ENCODE results near the gene TRIM46. TPM values are rescaled to one million over a fixed set of nuclear protein-coding genes. Genes with fewer than 3 reads are reported as not detected.
"Not testable (repeated sequence)": the region's sequence is repeated elsewhere in the genome, so short reads cannot be mapped to it uniquely, and the experiment has no call there.

TRIM46 gene
- total RNA-seq, 4 donors from 2014 or later, result 0.35 to 1.9 (median 0.40) TPM; not detected in 1

- 1% methylated on average over 8 of the region's 64 CpGs; no CpG with 5 or more reads in 1 of the 2 donors for WGBS, 2 donors (ENCODE audit: low coverage in 1 of 2)
Measured at GRCh38 chr1:155208541-155209311, 35.1 kb downstream of the TRIM46 start, which contains the start of gene MTX1. Gene MTX1 (plus strand): TSS chr1:155208695. CDS start chr1:155208805, 110 bp downstream.

DNA sequence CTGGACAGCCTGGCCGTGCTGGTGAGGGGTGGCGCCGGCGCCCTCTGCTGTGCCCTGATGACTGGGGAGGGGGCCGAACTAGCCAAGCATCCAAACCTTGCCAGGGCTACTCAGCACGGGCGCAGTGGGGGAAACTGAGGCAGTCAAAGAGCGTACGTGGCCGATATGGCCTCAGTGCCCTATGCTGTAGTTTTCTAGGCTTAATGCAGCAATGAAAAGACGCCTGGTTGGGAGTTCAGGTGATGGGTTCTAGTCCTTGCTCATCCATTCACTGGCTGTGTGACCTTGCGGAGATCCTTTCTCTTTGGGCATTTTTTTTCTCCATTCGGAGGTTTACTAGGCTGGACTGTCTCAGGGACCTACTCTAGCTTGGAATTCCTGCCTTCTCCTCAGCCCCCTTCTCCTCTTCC, 35.7 kb downstream of the TRIM46 start:
- WGBS, 2 donors (ENCODE audit: low coverage in 1 of 2), result 0 to 12% methylated on average over 1 to 6 of the region's 13 CpGs
- Histone ChIP-seq H3K36me3 (peaks cover 0 to 29% of the 10 kb centered on the region in 2 donors), H3K27ac (peak overlapping the region; percentile 92 to 100 (median 98)), H3K9me3 (no peaks in the 10 kb centered on the region), H3K27me3 (no peaks in the 10 kb centered on the region), H3K4me3 (peak overlapping the region; percentile 83 to 96), H3K4me1 (peaks cover 0 to 60% (median 25%) of the 10 kb centered on the region in 3 donors)
- no peak for TF ChIP-seq EP300 (IDR thresholded peaks at IDR 0.05)
- TF ChIP-seq POLR2A (IDR thresholded peaks at IDR 0.05), result no peak
- TF ChIP-seq, protein P1, sequence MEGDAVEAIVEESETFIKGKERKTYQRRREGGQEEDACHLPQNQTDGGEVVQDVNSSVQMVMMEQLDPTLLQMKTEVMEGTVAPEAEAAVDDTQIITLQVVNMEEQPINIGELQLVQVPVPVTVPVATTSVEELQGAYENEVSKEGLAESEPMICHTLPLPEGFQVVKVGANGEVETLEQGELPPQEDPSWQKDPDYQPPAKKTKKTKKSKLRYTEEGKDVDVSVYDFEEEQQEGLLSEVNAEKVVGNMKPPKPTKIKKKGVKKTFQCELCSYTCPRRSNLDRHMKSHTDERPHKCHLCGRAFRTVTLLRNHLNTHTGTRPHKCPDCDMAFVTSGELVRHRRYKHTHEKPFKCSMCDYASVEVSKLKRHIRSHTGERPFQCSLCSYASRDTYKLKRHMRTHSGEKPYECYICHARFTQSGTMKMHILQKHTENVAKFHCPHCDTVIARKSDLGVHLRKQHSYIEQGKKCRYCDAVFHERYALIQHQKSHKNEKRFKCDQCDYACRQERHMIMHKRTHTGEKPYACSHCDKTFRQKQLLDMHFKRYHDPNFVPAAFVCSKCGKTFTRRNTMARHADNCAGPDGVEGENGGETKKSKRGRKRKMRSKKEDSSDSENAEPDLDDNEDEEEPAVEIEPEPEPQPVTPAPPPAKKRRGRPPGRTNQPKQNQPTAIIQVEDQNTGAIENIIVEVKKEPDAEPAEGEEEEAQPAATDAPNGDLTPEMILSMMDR (IDR thresholded peaks at IDR 0.05), result no peak
- no peak for TF ChIP-seq POLR2AphosphoS5 (IDR thresholded peaks at IDR 0.05)
- no peak for ATAC-seq

More at GRCh38 chr1:155208541-155209311, 35.1 kb downstream of the TRIM46 start, which contains the start of gene MTX1:
- peak; percentile 74 for TF ChIP-seq POLR2AphosphoS5 (IDR thresholded peaks at IDR 0.05)
- TF ChIP-seq EP300 (IDR thresholded peaks at IDR 0.05), result no peak
- TF ChIP-seq POLR2A (IDR thresholded peaks at IDR 0.05), result peak; percentile 68 to 81
- TF ChIP-seq, protein P1 (IDR thresholded peaks at IDR 0.05), result peak in 1 of 4 experiments; percentile 4
- ATAC-seq, result peak; percentile 90
- Histone ChIP-seq H3K4me1 (peaks cover 0 to 60% (median 25%) of the 10 kb centered on the region in 3 donors), H3K27me3 (no peaks in the 10 kb centered on the region), H3K9me3 (no peaks in the 10 kb centered on the region), H3K27ac (peak within 1 kb of the TSS; percentile 92 to 100 (median 98)), H3K36me3 (peaks cover 0 to 29% of the 10 kb centered on the region in 2 donors), H3K4me3 (peak within 1 kb of the TSS; percentile 83 to 96)

DNA sequence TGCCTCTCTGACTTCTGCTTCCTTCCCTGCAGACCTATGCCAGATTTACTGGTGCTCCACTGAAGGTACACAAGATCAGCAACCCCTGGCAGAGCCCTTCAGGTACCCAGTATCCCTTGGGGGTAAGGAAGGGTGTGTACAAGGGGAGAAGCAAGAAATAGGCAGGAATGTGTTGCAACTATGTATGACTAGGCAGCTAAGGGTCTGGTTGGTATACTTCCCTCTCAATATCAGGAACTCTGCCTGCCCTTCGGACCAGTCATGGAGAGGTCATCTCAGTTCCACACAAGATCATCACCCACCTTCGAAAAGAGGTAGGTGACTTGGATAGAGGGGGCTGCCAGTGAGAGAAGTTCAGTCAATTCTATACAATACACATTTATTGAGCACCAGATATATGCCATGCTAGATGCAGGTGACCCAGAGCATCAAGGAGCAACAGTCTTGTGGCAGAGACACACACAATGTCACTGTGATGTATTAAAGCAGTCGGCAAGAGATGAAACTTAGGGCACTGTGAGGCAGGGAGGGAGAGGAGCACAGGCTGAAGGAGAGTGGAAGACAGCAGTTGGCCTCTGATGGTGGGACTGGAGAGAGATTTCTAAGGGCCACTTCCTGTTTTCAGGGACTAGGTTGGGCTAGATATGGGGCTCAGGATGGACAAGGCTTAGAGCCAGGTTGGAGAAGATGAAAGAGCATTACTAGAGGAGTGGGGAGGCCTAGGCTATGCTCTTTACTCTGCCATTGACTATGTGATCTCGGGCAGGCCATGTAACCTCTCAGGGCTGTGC, 36.9 kb downstream of the TRIM46 start:
- no peaks in the 10 kb centered on the region for H3K9me3 ChIP-seq
- H3K4me1 ChIP-seq, result peaks cover 0 to 53% (median 25%) of the 10 kb centered on the region in 3 donors
- peaks cover 0 to 32% of the 10 kb centered on the region in 2 donors for H3K36me3 ChIP-seq
- ATAC-seq, result no peak
- no peak overlapping the region for H3K4me3 ChIP-seq
- no peaks in the 10 kb centered on the region for H3K27me3 ChIP-seq
- H3K27ac ChIP-seq, result peak overlapping the region in 2 of 4 donors; percentile 54 to 99
- TF ChIP-seq, protein P1 (IDR thresholded peaks at IDR 0.05), result no peak
- TF ChIP-seq POLR2A (IDR thresholded peaks at IDR 0.05), result no peak
- no peak for TF ChIP-seq POLR2AphosphoS5 (IDR thresholded peaks at IDR 0.05)
- TF ChIP-seq EP300 (IDR thresholded peaks at IDR 0.05), result no peak
- 66 to 71% methylated on average over 1 to 3 of the region's 4 CpGs for WGBS, 2 donors (ENCODE audit: low coverage in 1 of 2)

DNA sequence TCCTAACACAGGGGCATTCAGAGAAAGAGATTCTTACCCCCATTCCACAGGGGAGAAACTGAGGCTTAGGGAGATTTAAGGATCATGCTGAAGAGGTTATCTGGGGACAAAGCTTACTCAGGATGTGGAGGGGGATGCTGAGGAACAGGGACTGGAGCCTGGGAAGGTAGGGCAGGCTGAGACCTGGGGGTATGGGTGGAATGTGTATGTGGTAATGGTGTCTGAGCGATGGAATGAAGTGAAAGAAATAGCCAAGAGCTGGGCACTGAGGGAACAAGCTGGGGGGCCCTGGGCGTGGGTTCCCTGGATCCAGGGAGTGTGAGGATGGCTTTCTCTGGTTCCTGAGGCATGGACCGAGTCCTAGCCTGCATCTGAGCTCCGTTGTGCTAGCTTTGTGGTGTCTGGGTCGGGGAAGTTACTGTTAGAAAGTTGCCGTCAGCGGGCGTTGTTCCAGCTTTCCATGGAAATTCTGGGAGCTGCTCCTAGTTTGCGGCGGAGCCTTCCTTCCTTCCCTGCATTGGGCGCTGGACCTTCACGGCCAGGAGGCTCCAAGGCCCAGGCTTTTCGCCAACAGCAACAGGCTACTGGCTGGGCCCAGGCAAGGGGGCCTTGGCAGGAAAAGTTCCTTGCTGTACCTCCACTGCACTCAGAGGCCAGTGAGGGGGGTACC, 37.9 kb downstream of the TRIM46 start:
- not testable (repeated sequence) for ATAC-seq, H3K4me3 ChIP-seq, H3K27me3 ChIP-seq, H3K9me3 ChIP-seq
- 63 to 100% methylated on average over 1 to 2 of the region's 13 CpGs for WGBS, 2 donors (ENCODE audit: low coverage in 1 of 2)
- peaks cover 0 to 40% of the 10 kb centered on the region in 2 donors for H3K36me3 ChIP-seq
- peaks cover 0 to 44% (median 19%) of the 10 kb centered on the region in 3 donors for H3K4me1 ChIP-seq
- peak overlapping the region in 3 of 4 donors; percentile 5 to 54 (median 32) for H3K27ac ChIP-seq

GRCh38 chr1:155212051-155212440, 38.4 kb downstream of the TRIM46 start:
- not testable (repeated sequence) for H3K27me3 ChIP-seq, H3K4me3 ChIP-seq, ATAC-seq, H3K9me3 ChIP-seq
- peaks cover 0 to 39% (median 17%) of the 10 kb centered on the region in 3 donors for H3K4me1 ChIP-seq
- WGBS, 2 donors (ENCODE audit: low coverage in 1 of 2), result no CpG with 5 or more reads among the region's 7 CpGs
- peak overlapping the region in 2 of 4 donors; percentile 5 to 32 for H3K27ac ChIP-seq
- H3K36me3 ChIP-seq, result peaks cover 0 to 40% of the 10 kb centered on the region in 2 donors

DNA sequence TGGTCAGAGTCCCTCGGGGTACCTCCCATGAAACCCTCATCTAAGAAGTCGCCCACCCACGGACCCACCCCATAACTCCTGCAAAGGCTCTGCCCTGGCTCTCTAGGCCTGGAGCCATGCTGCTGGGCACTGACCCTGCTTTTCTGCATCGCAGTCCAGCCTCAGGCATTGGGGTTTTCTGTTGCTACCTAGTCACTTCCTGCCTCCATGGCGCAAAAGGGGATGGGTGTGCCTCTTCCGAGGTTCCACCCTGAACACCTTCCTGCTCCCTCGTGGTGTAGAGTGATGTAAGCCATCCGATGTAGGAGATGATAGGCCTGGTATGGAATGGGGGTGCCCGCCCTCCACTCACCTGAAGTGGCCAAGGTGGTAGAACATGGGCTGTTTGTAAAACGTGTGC, 41.1 kb downstream of the TRIM46 start:
- H3K27me3 ChIP-seq, ATAC-seq, H3K27ac ChIP-seq, H3K9me3 ChIP-seq, H3K4me3 ChIP-seq: not testable (repeated sequence)
- Histone ChIP-seq H3K4me1 (peaks cover 0 to 28% (median 1%) of the 10 kb centered on the region in 3 donors), H3K36me3 (peaks cover 0 to 40% of the 10 kb centered on the region in 2 donors)
- WGBS, 2 donors (ENCODE audit: low coverage in 1 of 2), result 71% methylated on average over 1 of the region's 10 CpGs; no CpG with 5 or more reads in 1 of the 2 donors
